ENCODE results near the gene PPP4R1. TPM values are rescaled to one million over a fixed set of nuclear protein-coding genes. Genes with fewer than 3 reads are reported as not detected.

PPP4R1 gene
- 69.2 and 133 TPM in 2 replicates for total RNA-seq

DNA sequence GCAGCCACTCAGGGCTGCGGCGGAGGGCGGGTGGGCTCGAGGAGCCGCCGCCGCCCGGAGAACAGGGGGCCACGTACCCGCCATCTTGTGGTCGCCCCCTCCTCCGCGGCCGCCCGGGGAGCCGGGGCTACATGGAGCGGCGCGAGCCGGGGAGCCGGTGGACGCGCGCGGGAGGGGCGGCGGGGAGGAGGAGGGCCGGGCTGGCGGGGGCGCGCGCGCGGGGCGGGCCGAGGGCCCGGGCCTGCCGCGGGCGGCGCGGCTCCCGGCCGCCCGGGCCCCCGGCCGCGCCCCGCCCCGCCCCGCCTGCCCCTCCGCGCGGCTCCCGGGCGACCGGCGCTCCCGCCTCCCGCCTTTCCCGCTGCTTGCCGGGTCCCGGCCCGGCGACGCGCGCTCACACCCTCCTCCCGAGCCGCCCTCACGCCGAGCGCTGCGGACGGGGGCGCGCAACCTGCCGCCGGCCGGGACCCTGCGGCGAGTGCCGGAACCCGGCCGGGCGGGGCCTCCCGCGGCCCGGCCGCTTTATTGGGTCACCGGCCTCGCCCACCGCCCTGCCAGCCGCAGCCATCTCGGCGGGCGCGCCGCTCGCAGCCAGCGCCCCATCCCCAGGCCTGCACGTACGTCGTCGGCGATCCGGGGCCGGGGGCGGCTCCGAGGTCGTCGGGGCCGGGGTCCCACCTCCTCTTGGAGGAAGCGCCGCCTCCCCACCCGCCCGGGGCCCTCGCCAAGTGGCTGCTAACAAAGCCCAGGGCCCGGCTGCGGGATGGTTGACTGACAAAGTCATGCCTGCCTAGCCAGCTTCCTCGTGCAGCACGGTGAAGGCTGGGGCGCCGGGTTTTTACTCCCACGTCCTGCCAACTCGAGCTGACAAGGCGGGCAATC lies at the start of gene PPP4R1:
Gene PPP4R1 (minus strand): TSS at position 159 of the 879 bp plus-strand sequence. CDS start 75 bp downstream, at position 84.

Other genes with a start within 250 kb of the PPP4R1 start
- gene RALBP1, start 139.0 kb downstream of the PPP4R1 start, total RNA-seq: 55.6 and 58.2 TPM in 2 replicates
- gene RAB31, start 93.7 kb upstream of the PPP4R1 start, total RNA-seq: 28.8 and 58.2 TPM in 2 replicates

Measured in bronchial smooth muscle cell (primary cell).